ENCODE results near the gene ATP5MC2. TPM values are rescaled to one million over a fixed set of nuclear protein-coding genes. Genes with fewer than 3 reads are reported as not detected.

The ATP5MC2 gene
- total RNA-seq, 4 donors from 2014 or later, result 428 to 714 (median 580) TPM

DNA sequence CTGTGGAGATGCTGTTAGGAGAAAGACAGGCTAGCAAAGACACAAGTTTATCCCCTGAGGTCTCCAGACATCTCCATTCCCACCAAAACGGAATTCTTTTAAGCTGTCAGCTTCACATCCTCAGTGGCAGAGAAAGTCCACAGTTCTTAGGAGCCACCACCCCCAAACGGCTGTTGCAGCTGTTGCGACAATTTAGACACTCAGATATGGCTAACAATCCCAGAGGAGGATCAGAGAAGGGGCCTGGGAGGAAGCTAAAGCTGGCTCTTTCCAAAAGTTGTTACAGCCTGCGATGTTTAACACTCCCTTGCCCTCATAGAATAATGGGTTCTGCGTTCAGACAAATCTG, 1.9 kb upstream of the ATP5MC2 start:
- DNase-seq (no peak), ATAC-seq (no peak)
- intact Hi-C loops (cut with DNase I; ENCODE audit: low total_unique reads) (no loop called here), in situ Hi-C loops (cut with MboI; ENCODE audit: low sequenced_read_pairs in 4 of 4) (loop anchor here in 3 of 4 donors (5.0 to 10.0 kb wide), 4 partner anchors 50 to 135 kb away; partner anchors contain the start of gene ATF7 (in 2 of the 3))
- H3K9me3 ChIP-seq, result no peaks in the 10 kb centered on the region
- H3K4me1 ChIP-seq, result peaks cover 18 to 31% of the 10 kb centered on the region in 2 donors
- peak overlapping the region; percentile 93 to 99 (median 96) for H3K27ac ChIP-seq
- peak overlapping the region; percentile 74 to 84 (median 82) for H3K4me3 ChIP-seq
- no peaks in the 10 kb centered on the region for H3K27me3 ChIP-seq
- peaks cover 0 to 16% of the 10 kb centered on the region in 2 donors for H3K36me3 ChIP-seq
- TF ChIP-seq CTCF (IDR thresholded peaks at IDR 0.05 in 4 of 5, conservative IDR thresholded peaks at IDR 0.05 in 1 of 5) (no peak), POLR2A (IDR thresholded peaks at IDR 0.05) (no peak)

- in situ Hi-C loops (cut with MboI; ENCODE audit: low sequenced_read_pairs in 4 of 4), result loop anchor here in 3 of 4 donors (5.0 to 10.0 kb wide), 4 partner anchors 50 to 135 kb away; partner anchors contain the start of gene ATF7 (in 2 of the 3)
Measured at GRCh38 chr12:53677016-53677799, 1.3 kb upstream of the ATP5MC2 start.

GRCh38 chr12:53676656-53677015, 753 bp upstream of the ATP5MC2 start:
- peaks cover 19 to 31% of the 10 kb centered on the region in 2 donors for H3K4me1 ChIP-seq
- no peaks in the 10 kb centered on the region for H3K27me3 ChIP-seq
- H3K4me3 ChIP-seq, result peak overlapping the region; percentile 74 to 84 (median 82)
- peak overlapping the region; percentile 93 to 99 (median 96) for H3K27ac ChIP-seq
- intact Hi-C loops (cut with DNase I; ENCODE audit: low total_unique reads), result loop anchor here (1.0 kb wide), 5 partner anchors 50 to 355 kb away; partner anchors contain the start of genes AAAS, ATF7, CALCOCO1 and PRR13
- TF ChIP-seq CTCF (IDR thresholded peaks at IDR 0.05 in 4 of 5, conservative IDR thresholded peaks at IDR 0.05 in 1 of 5) (no peak), POLR2A (IDR thresholded peaks at IDR 0.05) (no peak)
- peak; percentile 52 to 62 for ATAC-seq
- H3K36me3 ChIP-seq, result peaks cover 3 to 27% of the 10 kb centered on the region in 2 donors
- peak; percentile 48 to 80 for DNase-seq
- no peaks in the 10 kb centered on the region for H3K9me3 ChIP-seq
- in situ Hi-C loops (cut with MboI; ENCODE audit: low sequenced_read_pairs in 4 of 4), result loop anchor here in 3 of 4 donors (5.0 to 10.0 kb wide), 4 partner anchors 49 to 134 kb away; partner anchors contain the start of gene ATF7 (in 2 of the 3)

More at GRCh38 chr12:53677016-53677799, 1.3 kb upstream of the ATP5MC2 start:
- peak overlapping the region; percentile 74 to 84 (median 82) for H3K4me3 ChIP-seq
- intact Hi-C loops (cut with DNase I; ENCODE audit: low total_unique reads), result no loop called here
- peaks cover 18 to 31% of the 10 kb centered on the region in 2 donors for H3K4me1 ChIP-seq
- peak in 1 of 2 donors; percentile 25 for ATAC-seq
- DNase-seq, result peak in 1 of 2 donors; percentile 35
- TF ChIP-seq CTCF (IDR thresholded peaks at IDR 0.05 in 4 of 5, conservative IDR thresholded peaks at IDR 0.05 in 1 of 5), result no peak
- no peak for TF ChIP-seq POLR2A (IDR thresholded peaks at IDR 0.05)
- no peaks in the 10 kb centered on the region for H3K9me3 ChIP-seq
- H3K27ac ChIP-seq, result peak overlapping the region; percentile 93 to 99 (median 96)
- peaks cover 0 to 22% of the 10 kb centered on the region in 2 donors for H3K36me3 ChIP-seq
- H3K27me3 ChIP-seq, result no peaks in the 10 kb centered on the region

DNA sequence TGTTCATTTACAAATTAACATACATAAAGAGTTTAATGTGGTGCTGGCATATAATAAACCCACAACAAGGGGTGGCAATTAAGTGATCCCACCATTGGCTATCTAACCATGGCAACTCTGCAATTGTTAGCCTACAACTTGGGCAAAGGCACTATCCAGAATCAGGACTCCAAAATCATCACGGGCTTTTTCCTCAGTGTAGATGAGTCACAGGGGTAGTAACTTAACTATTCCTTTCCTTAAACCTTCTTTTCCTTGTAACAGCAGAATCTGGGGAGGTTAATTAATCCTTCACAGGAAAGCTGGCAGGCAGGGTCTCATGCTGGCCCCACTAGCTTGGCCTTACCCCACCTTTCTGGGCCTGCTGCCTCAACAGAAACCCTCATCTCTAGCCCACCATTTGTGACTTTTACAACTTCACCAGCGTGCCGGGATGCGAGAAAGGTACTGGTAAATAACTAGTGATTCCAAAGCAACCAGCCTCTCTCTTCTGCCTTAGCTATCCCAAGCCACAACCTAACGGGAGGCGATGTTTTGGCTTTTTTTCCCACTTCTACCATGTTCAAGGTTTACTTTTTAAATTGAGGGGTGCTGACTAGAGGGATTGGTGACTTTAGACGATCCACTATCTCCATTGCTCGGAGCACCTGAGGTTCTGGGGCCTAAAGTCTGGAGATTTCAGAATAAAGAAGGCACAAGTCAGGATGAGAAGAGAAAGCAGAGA, 744 bp downstream of the ATP5MC2 start:
- Histone ChIP-seq H3K4me3 (peak overlapping the region; percentile 81 to 84 (median 82)), H3K27ac (peak overlapping the region; percentile 93 to 99 (median 96)), H3K4me1 (peaks cover 26 to 31% of the 10 kb centered on the region in 2 donors), H3K36me3 (peaks cover 6 to 42% of the 10 kb centered on the region in 2 donors), H3K27me3 (no peaks in the 10 kb centered on the region), H3K9me3 (no peaks in the 10 kb centered on the region)
- no peak for DNase-seq
- TF ChIP-seq POLR2A (IDR thresholded peaks at IDR 0.05) (no peak), CTCF (IDR thresholded peaks at IDR 0.05 in 4 of 5, conservative IDR thresholded peaks at IDR 0.05 in 1 of 5) (no peak)
- intact Hi-C loops (cut with DNase I; ENCODE audit: low total_unique reads), result no loop called here
- in situ Hi-C loops (cut with MboI; ENCODE audit: low sequenced_read_pairs in 4 of 4), result loop anchor here (5.0 to 10.0 kb wide), 4 partner anchors 48 to 133 kb away; partner anchors contain the start of gene ATF7 (in 2 of the 4)
- ATAC-seq, result no peak

All from gastrocnemius medialis (tissue), 4 donors.